Astrocyte of the cerebellum (primary cell): ENCODE data around the gene NLRP10.

ENCODE experiments used
- DNase-seq: peaks from one replicate; pipeline ENCODE4 v3.0.0-alpha.2; 2011; ENCODE audit warnings: low read depth
- H3K4me3 ChIP-seq: 2 replicates; pipeline ENCODE4 v1.5.1; 2011; ENCODE audit warnings: mild to moderate bottlenecking, low read depth, low read length, moderate library complexity
- in situ Hi-C: cut with HindIII; loops from 2 replicates; pipeline ENCODE4 v1.10.0; 2017; ENCODE audit warnings: low sequenced_read_pairs
- TF ChIP-seq, protein P1 (sequence below): IDR thresholded peaks from 2 replicates; pipeline ENCODE4 v1.5.1; 2012; ENCODE audit warnings: low read length, low read depth, moderate library complexity, mild to moderate bottlenecking; ENCODE audit errors: missing control alignments

The NLRP10 gene

DNA sequence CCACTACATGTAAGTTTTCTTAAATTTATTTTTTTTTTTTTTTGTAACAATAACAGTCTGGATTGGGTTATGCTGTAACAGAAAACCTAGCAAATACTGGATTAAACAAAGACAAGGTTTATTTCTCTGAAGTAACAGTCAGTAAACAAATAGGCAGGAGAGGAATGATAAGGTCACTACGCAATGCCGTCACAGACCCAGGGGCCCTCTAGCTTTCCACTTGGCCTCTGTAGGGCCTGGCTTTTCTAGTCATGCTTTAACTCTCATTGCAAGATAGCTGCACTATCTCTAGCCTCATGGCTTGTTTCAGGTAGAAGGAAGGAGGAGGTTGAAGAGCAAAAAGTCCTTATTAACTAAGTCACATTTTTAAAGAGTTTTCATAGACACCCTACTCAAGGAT lies 40.7 kb downstream of the NLRP10 start:
- DNase-seq: no peak
- TF ChIP-seq, protein P1, sequence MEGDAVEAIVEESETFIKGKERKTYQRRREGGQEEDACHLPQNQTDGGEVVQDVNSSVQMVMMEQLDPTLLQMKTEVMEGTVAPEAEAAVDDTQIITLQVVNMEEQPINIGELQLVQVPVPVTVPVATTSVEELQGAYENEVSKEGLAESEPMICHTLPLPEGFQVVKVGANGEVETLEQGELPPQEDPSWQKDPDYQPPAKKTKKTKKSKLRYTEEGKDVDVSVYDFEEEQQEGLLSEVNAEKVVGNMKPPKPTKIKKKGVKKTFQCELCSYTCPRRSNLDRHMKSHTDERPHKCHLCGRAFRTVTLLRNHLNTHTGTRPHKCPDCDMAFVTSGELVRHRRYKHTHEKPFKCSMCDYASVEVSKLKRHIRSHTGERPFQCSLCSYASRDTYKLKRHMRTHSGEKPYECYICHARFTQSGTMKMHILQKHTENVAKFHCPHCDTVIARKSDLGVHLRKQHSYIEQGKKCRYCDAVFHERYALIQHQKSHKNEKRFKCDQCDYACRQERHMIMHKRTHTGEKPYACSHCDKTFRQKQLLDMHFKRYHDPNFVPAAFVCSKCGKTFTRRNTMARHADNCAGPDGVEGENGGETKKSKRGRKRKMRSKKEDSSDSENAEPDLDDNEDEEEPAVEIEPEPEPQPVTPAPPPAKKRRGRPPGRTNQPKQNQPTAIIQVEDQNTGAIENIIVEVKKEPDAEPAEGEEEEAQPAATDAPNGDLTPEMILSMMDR: no peak
- in situ Hi-C loops: no loop called here
- no peak overlapping the region for H3K4me3 ChIP-seq

DNA sequence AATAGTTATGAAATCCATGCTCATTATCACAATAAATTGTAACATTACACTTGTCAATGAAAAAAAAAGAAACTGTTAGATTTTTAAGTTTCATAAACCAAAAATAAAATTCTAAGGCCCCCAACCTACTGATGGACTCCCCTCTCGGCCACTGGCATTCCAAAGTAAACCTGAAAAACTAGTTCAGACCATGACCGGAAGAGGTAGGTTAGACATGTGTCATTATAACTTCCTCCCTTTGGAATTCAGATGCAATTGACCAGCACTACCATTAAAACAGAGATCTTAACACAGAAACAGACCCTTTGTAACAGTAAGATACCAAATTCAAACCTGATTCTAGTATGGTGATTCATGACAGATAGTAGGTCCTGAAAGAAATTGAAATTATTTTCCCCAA lies 47.1 kb downstream of the NLRP10 start:
- TF ChIP-seq, protein P1: no peak
- DNase-seq: no peak
- in situ Hi-C loops: no loop called here
- no peak overlapping the region for H3K4me3 ChIP-seq
